ENCODE measurements around the gene TFF2. TPM values are rescaled to one million over a fixed set of nuclear protein-coding genes. Genes with fewer than 3 reads are reported as not detected.

TFF2 gene
- total RNA-seq (2014; rRNA removed; shearing (Covaris generic)), result not detected in 2 replicates
- 0.51 TPM in 1 of 2 replicates, not detected in the other for polyA plus RNA-seq (2015; cell fraction: cytosol; rRNA removed)
- polyA plus RNA-seq (2015; cell fraction: nucleus; rRNA removed), result not detected in 2 replicates

- in situ Hi-C loops (cut with HindIII; ENCODE audit: low pct_unique_long_range_greater_than_20kb, low sequenced_read_pairs), result no loop called here
- DNase-seq (ENCODE audit: low read depth, low spot score), result no peak
Observed at GRCh38 chr21:42350927-42351426, at the start of gene TFF2. TFF2 (minus strand) TSS chr21:42350994; CDS start chr21:42350957, 37 bp downstream.

- DNase-seq (ENCODE audit: low read depth, low spot score), result no peak
- in situ Hi-C loops (cut with HindIII; ENCODE audit: low pct_unique_long_range_greater_than_20kb, low sequenced_read_pairs), result no loop called here
Observed at GRCh38 chr21:42400525-42400924, 49.7 kb upstream of the TFF2 start.

GRCh38 chr21:42398436-42399028 is 47.7 kb upstream of the TFF2 start:
- in situ Hi-C loops (cut with HindIII; ENCODE audit: low pct_unique_long_range_greater_than_20kb, low sequenced_read_pairs), result no loop called here
- no peak for DNase-seq (ENCODE audit: low read depth, low spot score)

- DNase-seq (ENCODE audit: low read depth, low spot score), result no peak
- in situ Hi-C loops (cut with HindIII; ENCODE audit: low pct_unique_long_range_greater_than_20kb, low sequenced_read_pairs), result no loop called here
Observed at GRCh38 chr21:42397746-42398394, 47.1 kb upstream of the TFF2 start.

GRCh38 chr21:42396799-42397745 is 46.3 kb upstream of the TFF2 start:
- in situ Hi-C loops (cut with HindIII; ENCODE audit: low pct_unique_long_range_greater_than_20kb, low sequenced_read_pairs), result no loop called here

GRCh38 chr21:42395905-42396651 is 45.3 kb upstream of the TFF2 start, which contains the start of gene TMPRSS3:
TMPRSS3 (minus strand) TSS chr21:42396052; CDS start chr21:42395417, 635 bp downstream.
- no peak for DNase-seq (ENCODE audit: low read depth, low spot score)
- in situ Hi-C loops (cut with HindIII; ENCODE audit: low pct_unique_long_range_greater_than_20kb, low sequenced_read_pairs), result no loop called here

More at GRCh38 chr21:42396799-42397745, 46.3 kb upstream of the TFF2 start:
- no peak for DNase-seq (ENCODE audit: low read depth, low spot score)

GRCh38 chr21:42395302-42395701 is 44.5 kb upstream of the TFF2 start:
- in situ Hi-C loops (cut with HindIII; ENCODE audit: low pct_unique_long_range_greater_than_20kb, low sequenced_read_pairs), result no loop called here
- DNase-seq (ENCODE audit: low read depth, low spot score), result no peak

- no peak for DNase-seq (ENCODE audit: low read depth, low spot score)
- in situ Hi-C loops (cut with HindIII; ENCODE audit: low pct_unique_long_range_greater_than_20kb, low sequenced_read_pairs), result no loop called here
Observed at GRCh38 chr21:42393443-42393950, 42.7 kb upstream of the TFF2 start.

- DNase-seq (ENCODE audit: low read depth, low spot score), result no peak
Observed at GRCh38 chr21:42392731-42393442, 42.1 kb upstream of the TFF2 start.

GRCh38 chr21:42391297-42391696 is 40.5 kb upstream of the TFF2 start:
- DNase-seq (ENCODE audit: low read depth, low spot score), result no peak
- in situ Hi-C loops (cut with HindIII; ENCODE audit: low pct_unique_long_range_greater_than_20kb, low sequenced_read_pairs), result no loop called here

More at GRCh38 chr21:42392731-42393442, 42.1 kb upstream of the TFF2 start:
- in situ Hi-C loops (cut with HindIII; ENCODE audit: low pct_unique_long_range_greater_than_20kb, low sequenced_read_pairs), result no loop called here

- DNase-seq (ENCODE audit: low read depth, low spot score), result no peak
- in situ Hi-C loops (cut with HindIII; ENCODE audit: low pct_unique_long_range_greater_than_20kb, low sequenced_read_pairs), result no loop called here
Observed at GRCh38 chr21:42390696-42391095, 39.9 kb upstream of the TFF2 start.

GRCh38 chr21:42390193-42390592 is 39.4 kb upstream of the TFF2 start:
- in situ Hi-C loops (cut with HindIII; ENCODE audit: low pct_unique_long_range_greater_than_20kb, low sequenced_read_pairs), result no loop called here
- no peak for DNase-seq (ENCODE audit: low read depth, low spot score)

- no peak for DNase-seq (ENCODE audit: low read depth, low spot score)
- in situ Hi-C loops (cut with HindIII; ENCODE audit: low pct_unique_long_range_greater_than_20kb, low sequenced_read_pairs), result no loop called here
Observed at GRCh38 chr21:42389449-42389835, 38.6 kb upstream of the TFF2 start.

GRCh38 chr21:42388740-42389448 is 38.1 kb upstream of the TFF2 start:
- no peak for DNase-seq (ENCODE audit: low read depth, low spot score)

GRCh38 chr21:42387843-42388340 is 37.1 kb upstream of the TFF2 start:
- no peak for DNase-seq (ENCODE audit: low read depth, low spot score)
- in situ Hi-C loops (cut with HindIII; ENCODE audit: low pct_unique_long_range_greater_than_20kb, low sequenced_read_pairs), result no loop called here

More at GRCh38 chr21:42388740-42389448, 38.1 kb upstream of the TFF2 start:
- in situ Hi-C loops (cut with HindIII; ENCODE audit: low pct_unique_long_range_greater_than_20kb, low sequenced_read_pairs), result no loop called here

- in situ Hi-C loops (cut with HindIII; ENCODE audit: low pct_unique_long_range_greater_than_20kb, low sequenced_read_pairs), result no loop called here
- DNase-seq (ENCODE audit: low read depth, low spot score), result no peak
Observed at GRCh38 chr21:42387164-42387563, 36.4 kb upstream of the TFF2 start.
